DLD1 (cell line): ENCODE measurements around the gene CD300A.

ENCODE experiments used
- in situ Hi-C: cut with HindIII; loops from 2 replicates; pipeline ENCODE4 v1.10.0; 2017; ENCODE audit warnings: low sequenced_read_pairs

Gene CD300A

GRCh38 chr17:74439691-74440567 lies 26.5 kb upstream of the CD300A start:
- in situ Hi-C loops, result no loop called here

- in situ Hi-C loops, result no loop called here
Observed at GRCh38 chr17:74441537-74441936, 24.9 kb upstream of the CD300A start.

GRCh38 chr17:74442291-74442669 lies 24.2 kb upstream of the CD300A start:
- in situ Hi-C loops, result no loop called here

DNA sequence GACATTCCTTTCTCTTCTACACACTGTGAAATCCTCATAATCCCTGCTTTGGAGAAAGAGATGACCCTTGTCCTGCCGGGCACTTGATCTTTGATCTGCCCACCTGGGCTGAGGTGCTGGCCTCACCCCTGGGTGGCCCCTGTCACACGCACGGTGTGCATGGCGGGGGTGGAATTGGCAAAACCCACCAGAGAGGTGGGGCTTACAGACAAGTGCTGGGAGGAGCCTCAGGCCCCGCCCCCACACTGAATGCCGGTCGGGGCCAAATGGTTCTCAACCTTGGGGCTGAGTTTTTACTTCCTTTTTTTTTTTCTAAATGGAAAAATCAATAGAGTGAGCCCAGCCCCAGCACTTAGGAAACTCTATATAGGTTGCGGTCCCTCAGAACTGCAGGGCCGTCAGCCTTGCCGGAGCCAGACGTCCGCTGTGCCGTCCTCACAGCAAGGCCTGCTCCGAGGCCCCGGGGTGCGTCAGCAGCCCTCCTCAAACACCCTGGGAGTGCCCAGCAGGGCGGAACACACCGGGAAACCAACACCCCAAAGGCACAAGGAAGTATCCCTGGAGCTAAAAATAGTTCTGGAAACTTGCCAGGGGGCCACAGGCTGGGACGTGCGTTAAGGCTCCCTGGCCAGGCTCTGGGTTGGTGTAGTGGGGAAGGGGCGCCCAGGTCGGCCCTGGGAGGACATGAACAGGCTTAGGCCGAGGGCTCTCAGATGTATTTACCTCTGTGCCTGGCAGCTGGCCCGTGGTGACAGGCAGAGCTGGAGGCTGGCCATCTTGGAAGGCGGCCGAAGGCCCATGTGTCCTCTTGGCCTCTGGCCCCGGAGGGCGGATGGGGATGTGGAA lies 23.5 kb upstream of the CD300A start:
- in situ Hi-C loops, result no loop called here

- in situ Hi-C loops, result no loop called here
Observed at GRCh38 chr17:74443516-74444296, 22.7 kb upstream of the CD300A start.

DNA sequence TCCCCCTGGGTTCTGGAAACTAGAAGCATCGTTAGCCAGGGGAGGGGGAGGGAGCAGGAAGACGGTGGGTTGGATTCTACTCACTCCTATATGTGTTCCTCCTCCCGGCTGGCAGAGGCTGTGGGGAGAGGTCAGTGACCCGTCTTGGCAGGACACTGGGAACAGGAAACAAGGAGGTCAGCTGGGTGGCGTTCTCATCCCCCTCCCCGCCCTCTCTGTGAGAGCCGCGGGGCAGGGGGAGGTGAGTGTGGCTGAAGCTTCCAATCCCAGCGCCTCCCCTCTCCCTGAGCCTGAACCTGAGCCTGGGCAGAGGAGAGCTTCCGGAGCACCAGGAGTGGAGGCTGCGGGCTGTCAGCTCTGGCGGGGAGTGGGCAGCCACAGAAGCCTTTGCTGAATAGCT lies 22.0 kb upstream of the CD300A start:
- in situ Hi-C loops, result no loop called here

GRCh38 chr17:74445158-74445557 lies 21.3 kb upstream of the CD300A start:
- in situ Hi-C loops, result no loop called here

DNA sequence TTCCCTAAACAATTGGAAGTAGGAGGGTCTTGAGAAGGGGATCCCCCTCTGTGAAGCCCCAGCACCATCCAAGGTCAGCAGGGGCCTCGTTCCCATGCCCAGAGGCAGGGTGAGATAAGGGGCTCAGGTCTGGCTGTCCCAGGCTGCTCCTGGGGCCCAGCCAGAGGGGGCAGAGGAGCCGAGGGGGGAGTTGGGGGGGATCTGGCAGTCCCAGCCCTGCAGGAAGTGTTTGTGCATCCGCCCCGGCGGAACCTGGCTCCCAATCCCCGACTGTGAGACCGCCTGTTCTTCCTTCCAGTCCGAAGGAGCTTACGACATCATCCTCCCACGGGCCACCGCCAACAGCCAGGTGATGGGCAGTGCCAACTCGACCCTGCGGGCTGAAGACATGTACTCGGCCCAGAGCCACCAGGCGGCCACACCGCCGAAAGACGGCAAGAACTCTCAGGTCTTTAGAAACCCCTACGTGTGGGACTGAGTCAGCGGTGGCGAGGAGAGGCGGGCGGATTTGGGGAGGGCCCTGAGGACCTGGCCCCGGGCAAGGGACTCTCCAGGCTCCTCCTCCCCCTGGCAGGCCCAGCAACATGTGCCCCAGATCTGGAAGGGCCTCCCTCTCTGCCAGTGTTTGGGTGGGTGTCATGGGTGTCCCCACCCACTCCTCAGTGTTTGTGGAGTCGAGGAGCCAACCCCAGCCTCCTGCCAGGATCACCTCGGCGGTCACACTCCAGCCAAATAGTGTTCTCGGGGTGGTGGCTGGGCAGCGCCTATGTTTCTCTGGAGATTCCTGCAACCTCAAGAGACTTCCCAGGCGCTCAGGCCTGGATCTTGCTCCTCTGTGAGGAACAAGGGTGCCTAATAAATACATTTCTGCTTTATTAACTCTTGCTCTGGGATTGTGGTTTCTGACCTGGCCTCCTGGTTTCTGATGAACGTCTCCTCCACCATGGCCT lies 19.6 kb upstream of the CD300A start:
- in situ Hi-C loops, result no loop called here

DNA sequence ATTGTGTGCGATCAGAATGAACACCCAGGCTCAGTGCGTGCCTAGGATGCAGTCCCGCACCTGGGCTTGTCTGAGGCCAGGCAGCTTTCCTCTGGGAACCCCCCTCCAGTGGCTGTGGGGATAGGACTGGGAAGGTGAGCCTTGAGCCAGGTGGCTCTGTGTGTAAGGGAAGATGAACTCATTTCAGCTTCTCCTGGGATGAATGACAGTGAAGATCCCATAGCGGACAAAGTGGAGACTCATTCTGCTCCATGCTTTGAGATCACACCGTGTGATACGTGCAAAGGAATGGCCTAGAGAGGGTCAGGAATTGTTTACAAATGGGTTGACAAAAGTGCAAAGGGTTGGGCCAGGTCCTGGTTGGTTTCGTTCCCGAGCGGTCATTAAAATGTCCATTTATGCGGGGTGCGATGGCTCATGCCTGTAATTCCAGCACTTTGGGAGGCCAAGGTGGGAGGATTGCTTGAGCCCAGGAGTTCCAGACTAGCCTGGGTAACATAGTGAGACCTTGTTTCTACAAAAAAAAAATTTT lies 18.7 kb upstream of the CD300A start:
- in situ Hi-C loops, result no loop called here

GRCh38 chr17:74448756-74449155 lies 17.7 kb upstream of the CD300A start:
- in situ Hi-C loops, result no loop called here

GRCh38 chr17:74449306-74449705 lies 17.1 kb upstream of the CD300A start:
- in situ Hi-C loops, result no loop called here

GRCh38 chr17:74449773-74450172 lies 16.7 kb upstream of the CD300A start:
- in situ Hi-C loops, result no loop called here

DNA sequence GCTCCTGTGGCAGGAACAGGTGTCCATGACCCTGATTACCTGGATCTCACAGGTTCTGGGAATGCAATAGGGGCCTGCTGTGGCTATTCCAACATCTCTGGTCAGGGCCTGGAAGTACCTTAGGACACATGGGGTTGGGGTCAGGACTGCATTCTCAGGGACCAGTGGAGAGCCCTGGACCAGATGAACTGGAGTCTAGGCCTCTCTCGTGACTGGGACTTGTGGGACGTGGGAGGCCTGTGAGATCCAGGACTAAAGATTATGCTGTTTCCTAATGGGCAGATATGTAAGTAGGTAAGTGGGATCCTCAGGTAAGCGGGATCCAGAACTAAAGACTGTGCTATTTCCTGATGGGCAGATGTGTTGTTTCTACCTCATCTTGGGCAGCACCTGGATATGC lies 16.2 kb upstream of the CD300A start:
- in situ Hi-C loops, result no loop called here

- in situ Hi-C loops, result no loop called here
Observed at GRCh38 chr17:74450925-74451403, 15.5 kb upstream of the CD300A start.

- in situ Hi-C loops, result no loop called here
Observed at GRCh38 chr17:74451557-74451956, 14.9 kb upstream of the CD300A start.

DNA sequence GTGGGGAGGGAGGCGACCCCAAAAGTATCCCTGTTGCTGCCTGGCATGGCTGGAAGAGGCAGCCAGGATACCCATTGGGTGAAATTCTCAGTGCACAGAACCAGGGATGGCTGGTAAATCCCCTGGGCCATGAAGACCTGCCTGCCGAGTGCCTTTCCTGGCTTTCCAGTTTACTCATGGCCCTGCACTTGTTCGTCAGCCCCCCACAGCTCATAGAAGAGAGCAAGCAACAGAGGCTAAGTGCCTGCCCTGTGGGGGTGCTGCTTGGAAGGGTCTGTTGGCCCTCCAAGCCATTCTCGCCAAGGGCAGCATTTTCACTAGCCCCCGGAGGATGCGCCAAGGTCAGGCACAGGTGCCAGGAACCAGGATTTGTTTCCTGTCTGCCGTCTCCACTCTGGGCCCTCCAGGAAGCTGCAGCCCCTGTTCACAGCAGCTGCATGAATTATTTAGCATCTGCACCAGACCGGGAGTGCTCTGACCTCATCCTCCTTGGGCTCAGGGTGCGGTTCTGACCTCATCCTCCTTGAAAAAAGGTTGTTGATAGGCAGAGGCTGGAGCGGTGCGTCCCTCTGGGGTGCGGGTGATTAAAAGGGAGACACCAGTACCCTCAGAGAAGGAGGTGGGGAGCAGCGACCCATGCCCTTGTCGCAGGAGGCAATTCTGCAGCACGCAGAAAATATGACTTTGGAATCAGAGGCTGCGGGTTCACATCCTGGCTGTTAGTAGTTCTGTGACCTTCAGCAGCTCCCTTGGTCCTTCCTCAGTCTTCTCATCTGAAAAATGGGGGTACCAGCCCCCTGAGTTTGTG lies 14.2 kb upstream of the CD300A start:
- in situ Hi-C loops, result no loop called here

- in situ Hi-C loops, result no loop called here
Observed at GRCh38 chr17:74452841-74453661, 13.4 kb upstream of the CD300A start.

GRCh38 chr17:74453665-74454196 lies 12.7 kb upstream of the CD300A start:
- in situ Hi-C loops, result no loop called here
